Endodermal cell (in vitro differentiated cells): ENCODE measurements around the gene MUC13. TPM values are rescaled to one million over a fixed set of nuclear protein-coding genes. Genes with fewer than 3 reads are reported as not detected.

Source experiments
- DNase-seq: peaks from one replicate; pipeline ENCODE4 v3.0.0-alpha.2; 2017
- H3K27ac ChIP-seq: 2 replicates; pipeline ENCODE4 v1.5.1; 2013; ENCODE audit warnings: mild to moderate bottlenecking, low read depth, low read length, moderate library complexity
- H3K27me3 ChIP-seq: 2 replicates; pipeline ENCODE4 v1.6.1; 2013; ENCODE audit warnings: mild to moderate bottlenecking, low read length, moderate library complexity; ENCODE audit not compliant: insufficient read depth, control insufficient read depth, poor library complexity, severe bottlenecking
- H3K36me3 ChIP-seq: 2 replicates; pipeline ENCODE4 v1.7.0; 2013; ENCODE audit warnings: mild to moderate bottlenecking, low read length, moderate library complexity; ENCODE audit not compliant: control insufficient read depth, insufficient read depth
- H3K4me1 ChIP-seq: one replicate; pipeline ENCODE4 v1.7.0; 2013; ENCODE audit warnings: low read length; ENCODE audit not compliant: control insufficient read depth, insufficient read depth
- H3K4me3 ChIP-seq: 2 replicates; pipeline ENCODE4 v1.5.1; 2013; ENCODE audit warnings: mild to moderate bottlenecking, low read length, moderate library complexity
- H3K9ac ChIP-seq: 2 replicates; pipeline ENCODE4 v1.6.1; 2013; ENCODE audit warnings: mild to moderate bottlenecking, low read length, moderate library complexity; ENCODE audit not compliant: poor library complexity, severe bottlenecking; ENCODE audit errors: extremely low read depth
- H3K9me3 ChIP-seq: 2 replicates; pipeline ENCODE4 v1.6.1; 2013; ENCODE audit warnings: mild to moderate bottlenecking, low read length, moderate library complexity; ENCODE audit not compliant: control insufficient read depth
- H3K27ac Mint-ChIP-seq: 2 replicates; pipeline ENCODE4 v1.8.0; 2020; ENCODE audit warnings: mixed read lengths
- H3K27me3 Mint-ChIP-seq: 2 replicates; pipeline ENCODE4 v1.8.0; 2021; ENCODE audit warnings: mild to moderate bottlenecking, mixed read lengths; ENCODE audit not compliant: insufficient read depth
- H3K36me3 Mint-ChIP-seq: 2 replicates; pipeline ENCODE4 v1.8.0; 2020; ENCODE audit warnings: low read depth, mixed read lengths
- H3K4me1 Mint-ChIP-seq: 2 replicates; pipeline ENCODE4 v1.8.0; 2020; ENCODE audit warnings: mixed read lengths
- H3K4me3 Mint-ChIP-seq: 2 replicates; pipeline ENCODE4 v1.8.0; 2020; ENCODE audit warnings: mild to moderate bottlenecking, moderate library complexity, mixed read lengths
- H3K9me3 Mint-ChIP-seq: 2 replicates; pipeline ENCODE4 v1.8.0; 2020; ENCODE audit warnings: mild to moderate bottlenecking, mixed read lengths
- WGBS, 2 experiments: methylation state at CpG; one replicate each; pipeline versions ENCODE4 v1.1.5 to v1.1.7; 2013; ENCODE audit warnings: missing lambda C conversion rate in 2 of 2, mixed read lengths in 1 of 2; ENCODE audit not compliant: insufficient coverage in 1 of 2, insufficient read length in 1 of 2; 5-methylcytosine and 5-hydroxymethylcytosine counted together
- total RNA-seq, 2 donors: library from RNA; stranded (reverse); fragmentation: NEBNext Ultra II Directional in 1 of 2; extraction: Animal tissue kit (Norgen Biotek cat#: 25700) in 1 of 2; gene quantifications; 2 replicates in 1 of 2; 3 replicates in 1 of 2; pipeline ENCODE4 v1.2.1, GENCODE V29; 2021
- TF ChIP-seq, protein P1 (sequence below): fragments of 200-600 bp; sonication (generic); conservative IDR thresholded peaks from 2 replicates; pipeline ENCODE4 v1.5.0; 2021; ENCODE audit warnings: antibody characterized with exemption, mild to moderate bottlenecking

The MUC13 gene
- total RNA-seq, 2 donors from 2014 or later, result 0.15 TPM; not detected in 1

DNA sequence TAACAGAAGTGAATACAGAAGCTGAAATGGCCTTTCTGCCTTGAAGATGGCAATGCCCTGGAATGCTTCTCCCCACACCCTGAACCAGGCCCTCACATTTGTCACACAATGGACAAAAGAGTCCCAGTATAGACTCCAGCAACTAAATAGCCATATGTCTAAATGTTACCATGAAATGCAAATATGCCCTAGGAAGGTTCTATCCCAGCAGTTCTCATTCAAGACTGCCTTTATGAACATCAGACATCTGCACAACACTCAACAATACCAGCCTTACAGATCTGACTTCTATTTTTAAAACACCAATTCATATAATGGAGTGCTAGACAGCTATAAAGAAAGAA lies 55.2 kb downstream of the MUC13 start:
- Histone ChIP-seq H3K27me3 (no peaks in the 10 kb centered on the region), H3K9ac (no peak overlapping the region), H3K27ac (no peak overlapping the region), H3K4me1 (peaks cover 15% of the 10 kb centered on the region), H3K4me3 (no peak overlapping the region), H3K9me3 (no peaks in the 10 kb centered on the region), H3K36me3 (peaks cover 47% of the 10 kb centered on the region)
- H3K4me1 Mint-ChIP-seq, result peaks cover 70% of the 10 kb centered on the region
- H3K27me3 Mint-ChIP-seq, result no peaks in the 10 kb centered on the region
- no peaks in the 10 kb centered on the region for H3K9me3 Mint-ChIP-seq
- no peak overlapping the region for H3K27ac Mint-ChIP-seq
- no peak overlapping the region for H3K4me3 Mint-ChIP-seq
- H3K36me3 Mint-ChIP-seq, result peaks cover 18% of the 10 kb centered on the region
- DNase-seq, result no peak
- TF ChIP-seq, protein P1, sequence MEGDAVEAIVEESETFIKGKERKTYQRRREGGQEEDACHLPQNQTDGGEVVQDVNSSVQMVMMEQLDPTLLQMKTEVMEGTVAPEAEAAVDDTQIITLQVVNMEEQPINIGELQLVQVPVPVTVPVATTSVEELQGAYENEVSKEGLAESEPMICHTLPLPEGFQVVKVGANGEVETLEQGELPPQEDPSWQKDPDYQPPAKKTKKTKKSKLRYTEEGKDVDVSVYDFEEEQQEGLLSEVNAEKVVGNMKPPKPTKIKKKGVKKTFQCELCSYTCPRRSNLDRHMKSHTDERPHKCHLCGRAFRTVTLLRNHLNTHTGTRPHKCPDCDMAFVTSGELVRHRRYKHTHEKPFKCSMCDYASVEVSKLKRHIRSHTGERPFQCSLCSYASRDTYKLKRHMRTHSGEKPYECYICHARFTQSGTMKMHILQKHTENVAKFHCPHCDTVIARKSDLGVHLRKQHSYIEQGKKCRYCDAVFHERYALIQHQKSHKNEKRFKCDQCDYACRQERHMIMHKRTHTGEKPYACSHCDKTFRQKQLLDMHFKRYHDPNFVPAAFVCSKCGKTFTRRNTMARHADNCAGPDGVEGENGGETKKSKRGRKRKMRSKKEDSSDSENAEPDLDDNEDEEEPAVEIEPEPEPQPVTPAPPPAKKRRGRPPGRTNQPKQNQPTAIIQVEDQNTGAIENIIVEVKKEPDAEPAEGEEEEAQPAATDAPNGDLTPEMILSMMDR, result no peak

DNA sequence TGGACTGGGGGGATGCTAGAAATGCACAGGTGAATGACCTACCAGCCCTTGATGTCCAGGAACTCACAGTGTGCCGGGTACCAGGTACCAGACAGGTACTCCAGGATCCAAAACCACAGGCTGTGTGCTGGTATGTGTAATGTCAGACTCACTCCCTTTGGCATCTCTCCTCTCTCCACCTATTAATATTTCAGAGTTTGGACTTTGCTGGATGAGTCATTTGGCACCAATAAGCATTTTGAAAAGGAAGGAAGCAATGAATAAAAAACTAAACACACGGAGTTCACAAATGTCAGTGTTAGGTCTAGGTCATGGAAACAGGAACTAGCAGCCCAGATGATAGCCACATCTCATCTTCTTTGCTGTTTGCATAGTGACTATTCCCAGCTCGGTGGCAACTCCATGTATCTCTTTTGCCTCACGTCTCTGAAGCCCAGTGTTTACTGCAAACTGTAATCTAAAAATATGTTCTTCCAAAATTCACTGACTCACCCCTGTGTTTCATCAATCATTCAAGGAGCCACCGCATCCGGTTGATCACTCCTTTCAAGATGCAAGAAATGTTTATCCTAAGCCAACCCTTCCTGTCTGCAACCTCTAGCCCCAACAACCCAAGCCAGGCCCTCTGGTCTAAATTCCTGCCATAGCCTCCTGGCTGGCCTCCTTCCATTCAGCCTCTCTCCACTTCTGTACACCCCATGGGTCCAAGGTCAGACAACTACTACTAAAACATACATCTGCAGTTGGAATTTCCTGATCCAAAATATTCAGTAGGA lies 55.8 kb downstream of the MUC13 start:
- TF ChIP-seq, protein P1, result no peak
- Mint-ChIP-seq H3K27ac (no peak overlapping the region), H3K36me3 (peaks cover 13% of the 10 kb centered on the region), H3K4me3 (no peak overlapping the region), H3K4me1 (peaks cover 70% of the 10 kb centered on the region), H3K9me3 (no peaks in the 10 kb centered on the region), H3K27me3 (no peaks in the 10 kb centered on the region)
- 88 to 98% methylated on average over 5 to 6 of the region's 6 CpGs for WGBS, 2 experiments
- H3K27me3 ChIP-seq, result no peaks in the 10 kb centered on the region
- no peak overlapping the region for H3K9ac ChIP-seq
- DNase-seq, result peak; percentile 39
- no peak overlapping the region for H3K27ac ChIP-seq
- H3K4me3 ChIP-seq, result no peak overlapping the region
- peaks cover 13% of the 10 kb centered on the region for H3K4me1 ChIP-seq
- H3K9me3 ChIP-seq, result no peaks in the 10 kb centered on the region
- peaks cover 45% of the 10 kb centered on the region for H3K36me3 ChIP-seq

- no peak for DNase-seq
- H3K9me3 Mint-ChIP-seq, result no peaks in the 10 kb centered on the region
- H3K4me1 Mint-ChIP-seq, result peaks cover 67% of the 10 kb centered on the region
These were observed 56.9 kb downstream of the MUC13 start for GRCh38 chr3:124877674-124878073.

More at GRCh38 chr3:124877674-124878073, 56.9 kb downstream of the MUC13 start:
- peaks cover 20% of the 10 kb centered on the region for H3K36me3 Mint-ChIP-seq
- no peak overlapping the region for H3K27ac ChIP-seq
- no peak overlapping the region for H3K4me3 Mint-ChIP-seq
- H3K27ac Mint-ChIP-seq, result no peak overlapping the region
- H3K4me3 ChIP-seq, result no peak overlapping the region
- no peaks in the 10 kb centered on the region for H3K9me3 ChIP-seq
- H3K4me1 ChIP-seq, result peaks cover 7% of the 10 kb centered on the region
- peaks cover 47% of the 10 kb centered on the region for H3K36me3 ChIP-seq
- TF ChIP-seq, protein P1, result no peak
- no peaks in the 10 kb centered on the region for H3K27me3 Mint-ChIP-seq
- H3K9ac ChIP-seq, result no peak overlapping the region
- WGBS, 2 experiments, result 93 to 100% methylated on average over 2 to 3 of the region's 3 CpGs
- no peaks in the 10 kb centered on the region for H3K27me3 ChIP-seq
